HCT116 (cell line): ENCODE data around the gene ANKRD44. TPM values are rescaled to one million over a fixed set of nuclear protein-coding genes. Genes with fewer than 3 reads are reported as not detected.

ENCODE experiments used
- ATAC-seq: fragments of 200-7000 bp; cut with Tn5 transposase; 2 replicates; pipeline ENCODE4 v1.9.1; 2020; ENCODE audit warnings: mild to moderate bottlenecking, moderate library complexity
- BruUV-seq: library from RNA; stranded (reverse); fragments of 400-500 nt; replicated peaks from 2 replicates; lab custom pipeline; 2021; lab: Mats Ljungman, UMichigan
- CTCF ChIA-PET: fragments of 300-600 bp; sonication (Branson Sonifier 250); formaldehyde crosslinking; loops from one replicate; lab custom pipeline; 2021; ENCODE audit warnings: antibody characterized with exemption; lab: Charles Lee
- POLR2A ChIA-PET: fragments of 300-600, 350-600 bp; sonication (Branson Sonifier 250); formaldehyde crosslinking; loops from one replicate; lab custom pipeline; 2021; ENCODE audit warnings: antibody characterized with exemption; lab: Charles Lee
- RAD21 ChIA-PET, 2 experiments: fragments of 300-600 bp; sonication (Branson Sonifier 250); formaldehyde crosslinking; loops; one replicate each; lab custom pipeline; 2023; ENCODE audit warnings: low total read pairs in 2 of 2; ENCODE audit not compliant: uncharacterized antibody in 2 of 2, unreplicated experiment in 2 of 2, low non-redundant PET in 1 of 2; lab: Charles Lee
- DNase-seq: peaks from one replicate; pipeline ENCODE4 v3.0.0-alpha.2; 2010; ENCODE audit warnings: low read depth, low spot score
- H2AFZ ChIP-seq: fragments of 200-600 bp; shearing (Covaris generic), sonication (generic); 2 replicates; pipeline ENCODE4 v1.6.1; 2017; ENCODE audit warnings: low read depth, mixed run types, mixed read lengths, antibody characterized with exemption, low read length; ENCODE audit not compliant: poor library complexity, severe bottlenecking
- H3K27ac ChIP-seq: 2 replicates; pipeline ENCODE4 v1.5.1; 2012; ENCODE audit warnings: low read depth, low read length
- H3K27me3 ChIP-seq: fragments of 200-600 bp; sonication (generic); 2 replicates; pipeline ENCODE4 v1.6.1; 2016; ENCODE audit warnings: mixed run types, low read length, mixed read lengths; ENCODE audit not compliant: insufficient read depth
- H3K36me3 ChIP-seq, 2 experiments: fragments of 200-500 bp in 1 of 2; fragments of 200-600 bp in 1 of 2; sonication (Bioruptor generic) in 1 of 2; sonication (generic) in 1 of 2; 2 replicates each; pipeline versions ENCODE4 v1.5.1 to v1.6.1; 2014 to 2016; ENCODE audit warnings: low read length in 2 of 2, inconsistent platforms in 1 of 2, mixed read lengths in 1 of 2, mixed run types in 1 of 2; ENCODE audit not compliant: insufficient read depth in 2 of 2, control insufficient read depth in 1 of 2
- H3K4me1 ChIP-seq, 2 experiments: fragments of 200-600 bp in 1 of 2; sonication (generic) in 1 of 2; 2 replicates each; pipeline versions ENCODE4 v1.5.1 to v1.6.1; 2012 to 2017; ENCODE audit warnings: low read length in 2 of 2, inconsistent platforms in 1 of 2, mild to moderate bottlenecking in 1 of 2, mixed read lengths in 1 of 2, mixed run types in 1 of 2, moderate library complexity in 1 of 2; ENCODE audit not compliant: insufficient read depth in 2 of 2, control insufficient read depth in 1 of 2
- H3K4me2 ChIP-seq: fragments of 200-600 bp; sonication (generic); 2 replicates; pipeline ENCODE4 v1.6.1; 2017; ENCODE audit warnings: mixed run types, low read length, mixed read lengths
- H3K4me3 ChIP-seq, 2 experiments: fragments of 200-600 bp in 1 of 2; sonication (generic) in 1 of 2; replicated peaks in 1 of 2; 2 replicates each; pipeline ENCODE4 v1.5.1; 2011 to 2016; ENCODE audit warnings: low read length in 2 of 2, control low read depth in 1 of 2, low read depth in 1 of 2, mild to moderate bottlenecking in 1 of 2, mixed read lengths in 1 of 2, mixed run types in 1 of 2
- H3K79me2 ChIP-seq: fragments of 200-600 bp; sonication (generic); 2 replicates; pipeline ENCODE4 v1.6.1; 2017; ENCODE audit warnings: mild to moderate bottlenecking, mixed run types, low read length, moderate library complexity, mixed read lengths; ENCODE audit not compliant: insufficient read depth
- H3K9ac ChIP-seq: fragments of 200-600 bp; sonication (generic); 2 replicates; pipeline ENCODE4 v1.6.1; 2016; ENCODE audit warnings: low read length, mixed read lengths
- H3K9me2 ChIP-seq: fragments of 200-600 bp; sonication (generic), shearing (Covaris generic); 2 replicates; pipeline ENCODE4 v1.6.1; 2017; ENCODE audit warnings: mixed run types, mild to moderate bottlenecking, moderate library complexity; ENCODE audit not compliant: insufficient read depth
- H3K9me3 ChIP-seq, 2 experiments: fragments of 200-500 bp in 1 of 2; fragments of 200-600 bp in 1 of 2; sonication (Bioruptor generic) in 1 of 2; sonication (generic) in 1 of 2; 2 replicates each; pipeline ENCODE4 v1.6.1; 2014 to 2017; ENCODE audit warnings: low read length in 2 of 2, mixed read lengths in 2 of 2, inconsistent platforms in 1 of 2, low read depth in 1 of 2, mild to moderate bottlenecking in 1 of 2, mixed run types in 1 of 2, moderate library complexity in 1 of 2; ENCODE audit not compliant: control insufficient read depth in 1 of 2, insufficient read depth in 1 of 2
- H4K20me1 ChIP-seq: fragments of 200-600 bp; sonication (generic), shearing (Covaris generic); 2 replicates; pipeline ENCODE4 v1.6.1; 2017; ENCODE audit warnings: mixed run types, mild to moderate bottlenecking, moderate library complexity; ENCODE audit not compliant: insufficient read depth
- CBX3 ChIP-seq: IDR thresholded peaks from 2 replicates; pipeline ENCODE4 v1.6.1; 2012; ENCODE audit warnings: low read depth
- CEBPB ChIP-seq: IDR thresholded peaks from 2 replicates; pipeline ENCODE4 v1.6.1; 2012; ENCODE audit warnings: low read depth
- ELF1 ChIP-seq: IDR thresholded peaks from 2 replicates; pipeline ENCODE4 v1.6.1; 2012; ENCODE audit warnings: low read depth, borderline replicate concordance
- SIN3A ChIP-seq: IDR thresholded peaks from 2 replicates; pipeline ENCODE4 v1.6.1; 2012; ENCODE audit warnings: low read depth
- SP1 ChIP-seq: IDR thresholded peaks from 2 replicates; pipeline ENCODE4 v1.6.1; 2012; ENCODE audit warnings: low read depth
- YY1 ChIP-seq: IDR thresholded peaks from 2 replicates; pipeline ENCODE4 v1.6.1; 2011; ENCODE audit warnings: low read length, low read depth, moderate library complexity, mild to moderate bottlenecking; ENCODE audit not compliant: insufficient replicate concordance; ENCODE audit errors: extremely low read depth
- ZNF274 ChIP-seq: fragments of 200-500 bp; sonication (Bioruptor generic); IDR thresholded peaks from 2 replicates; pipeline ENCODE4 v1.6.1; 2014; ENCODE audit warnings: mild to moderate bottlenecking, low read depth, low read length, inconsistent platforms
- intact Hi-C: fragments of 100-400 bp; cut with micrococcal nuclease; formaldehyde crosslinking; loops from 2 replicates; pipeline ENCODE4 v1.10.0; 2022
- total RNA-seq: library from RNA; stranded (reverse); gene quantifications from one replicate; pipeline ENCODE4 v1.2.1, GENCODE V29; 2021; ENCODE audit not compliant: unreplicated experiment
- TF ChIP-seq, protein P1 (sequence below): IDR thresholded peaks from 2 replicates; pipeline ENCODE4 v1.6.1; 2012
- TF ChIP-seq, protein P2 (sequence below): IDR thresholded peaks from 2 replicates; pipeline ENCODE4 v1.6.1; 2012
- TF ChIP-seq, protein P3 (sequence below): IDR thresholded peaks from 2 replicates; pipeline ENCODE4 v1.6.1; 2012; ENCODE audit warnings: low read depth
- TF ChIP-seq, protein P4 (sequence below): IDR thresholded peaks from 2 replicates; pipeline ENCODE4 v1.6.1; 2011; ENCODE audit warnings: mild to moderate bottlenecking, low read length, moderate library complexity; ENCODE audit not compliant: insufficient replicate concordance; ENCODE audit errors: extremely low read depth

ANKRD44 gene
- total RNA-seq, 1 experiment from 2014 or later = 2.7 TPM

DNA sequence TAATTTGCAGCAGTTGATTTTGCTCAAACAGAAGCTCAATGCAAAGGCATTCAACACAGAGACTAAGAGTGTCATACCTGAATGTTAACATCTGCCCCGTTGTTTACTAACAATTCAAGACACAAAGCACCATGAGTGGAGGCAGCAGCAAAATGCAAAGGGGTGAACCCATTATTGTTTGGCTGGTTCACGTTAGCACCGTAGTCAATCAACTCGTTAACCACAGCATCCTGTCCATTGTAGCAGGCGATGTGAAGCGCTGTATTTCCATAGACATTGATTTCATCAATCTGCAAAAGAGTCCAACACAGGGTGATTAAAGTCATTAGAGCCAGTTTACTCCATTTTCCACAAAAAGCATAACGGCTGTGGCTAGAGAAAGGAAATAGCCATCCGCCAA lies 189.3 kb downstream of the ANKRD44 start (continued):
- TF ChIP-seq, protein P1, sequence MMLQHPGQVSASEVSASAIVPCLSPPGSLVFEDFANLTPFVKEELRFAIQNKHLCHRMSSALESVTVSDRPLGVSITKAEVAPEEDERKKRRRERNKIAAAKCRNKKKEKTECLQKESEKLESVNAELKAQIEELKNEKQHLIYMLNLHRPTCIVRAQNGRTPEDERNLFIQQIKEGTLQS = no peak
- TF ChIP-seq, protein P2, sequence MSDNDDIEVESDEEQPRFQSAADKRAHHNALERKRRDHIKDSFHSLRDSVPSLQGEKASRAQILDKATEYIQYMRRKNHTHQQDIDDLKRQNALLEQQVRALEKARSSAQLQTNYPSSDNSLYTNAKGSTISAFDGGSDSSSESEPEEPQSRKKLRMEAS = no peak
- TF ChIP-seq CEBPB = no peak

DNA sequence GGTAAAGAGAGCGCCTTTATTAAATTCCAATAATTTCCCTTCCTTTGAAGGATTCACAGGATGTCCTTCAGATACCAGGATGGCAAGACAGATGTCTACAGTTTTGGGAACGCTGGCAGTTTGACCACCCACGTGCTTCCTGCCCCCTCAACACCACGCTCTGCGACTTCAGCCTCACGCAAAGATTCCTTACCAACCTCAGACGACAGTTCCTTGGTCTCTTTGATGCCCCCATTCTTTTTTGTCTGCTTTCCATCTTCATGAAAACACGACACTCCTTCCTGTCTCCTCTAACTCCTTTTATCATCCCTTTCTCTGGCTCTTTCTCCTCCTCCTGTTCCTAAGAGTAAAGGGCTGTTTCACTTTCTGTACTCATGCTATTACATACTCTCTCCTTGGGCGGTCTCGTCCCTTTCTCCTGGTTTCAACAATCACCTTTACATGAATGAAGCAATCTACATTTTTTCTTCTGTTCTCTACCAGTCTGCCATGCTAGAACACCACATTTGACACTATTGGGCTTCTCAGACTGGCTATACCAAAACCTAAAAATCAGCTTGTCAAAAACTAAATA lies 194.2 kb downstream of the ANKRD44 start:
- RAD21 ChIA-PET = no interaction called here
- intact Hi-C loops = no loop called here
- TF ChIP-seq, protein P1 = no peak
- TF ChIP-seq CBX3 (no peak), SIN3A (no peak), SP1 (no peak), YY1 (no peak), ELF1 (no peak), ZNF274 (no peak)
- TF ChIP-seq, protein P3, sequence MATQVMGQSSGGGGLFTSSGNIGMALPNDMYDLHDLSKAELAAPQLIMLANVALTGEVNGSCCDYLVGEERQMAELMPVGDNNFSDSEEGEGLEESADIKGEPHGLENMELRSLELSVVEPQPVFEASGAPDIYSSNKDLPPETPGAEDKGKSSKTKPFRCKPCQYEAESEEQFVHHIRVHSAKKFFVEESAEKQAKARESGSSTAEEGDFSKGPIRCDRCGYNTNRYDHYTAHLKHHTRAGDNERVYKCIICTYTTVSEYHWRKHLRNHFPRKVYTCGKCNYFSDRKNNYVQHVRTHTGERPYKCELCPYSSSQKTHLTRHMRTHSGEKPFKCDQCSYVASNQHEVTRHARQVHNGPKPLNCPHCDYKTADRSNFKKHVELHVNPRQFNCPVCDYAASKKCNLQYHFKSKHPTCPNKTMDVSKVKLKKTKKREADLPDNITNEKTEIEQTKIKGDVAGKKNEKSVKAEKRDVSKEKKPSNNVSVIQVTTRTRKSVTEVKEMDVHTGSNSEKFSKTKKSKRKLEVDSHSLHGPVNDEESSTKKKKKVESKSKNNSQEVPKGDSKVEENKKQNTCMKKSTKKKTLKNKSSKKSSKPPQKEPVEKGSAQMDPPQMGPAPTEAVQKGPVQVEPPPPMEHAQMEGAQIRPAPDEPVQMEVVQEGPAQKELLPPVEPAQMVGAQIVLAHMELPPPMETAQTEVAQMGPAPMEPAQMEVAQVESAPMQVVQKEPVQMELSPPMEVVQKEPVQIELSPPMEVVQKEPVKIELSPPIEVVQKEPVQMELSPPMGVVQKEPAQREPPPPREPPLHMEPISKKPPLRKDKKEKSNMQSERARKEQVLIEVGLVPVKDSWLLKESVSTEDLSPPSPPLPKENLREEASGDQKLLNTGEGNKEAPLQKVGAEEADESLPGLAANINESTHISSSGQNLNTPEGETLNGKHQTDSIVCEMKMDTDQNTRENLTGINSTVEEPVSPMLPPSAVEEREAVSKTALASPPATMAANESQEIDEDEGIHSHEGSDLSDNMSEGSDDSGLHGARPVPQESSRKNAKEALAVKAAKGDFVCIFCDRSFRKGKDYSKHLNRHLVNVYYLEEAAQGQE = no peak
- TF ChIP-seq, protein P4, sequence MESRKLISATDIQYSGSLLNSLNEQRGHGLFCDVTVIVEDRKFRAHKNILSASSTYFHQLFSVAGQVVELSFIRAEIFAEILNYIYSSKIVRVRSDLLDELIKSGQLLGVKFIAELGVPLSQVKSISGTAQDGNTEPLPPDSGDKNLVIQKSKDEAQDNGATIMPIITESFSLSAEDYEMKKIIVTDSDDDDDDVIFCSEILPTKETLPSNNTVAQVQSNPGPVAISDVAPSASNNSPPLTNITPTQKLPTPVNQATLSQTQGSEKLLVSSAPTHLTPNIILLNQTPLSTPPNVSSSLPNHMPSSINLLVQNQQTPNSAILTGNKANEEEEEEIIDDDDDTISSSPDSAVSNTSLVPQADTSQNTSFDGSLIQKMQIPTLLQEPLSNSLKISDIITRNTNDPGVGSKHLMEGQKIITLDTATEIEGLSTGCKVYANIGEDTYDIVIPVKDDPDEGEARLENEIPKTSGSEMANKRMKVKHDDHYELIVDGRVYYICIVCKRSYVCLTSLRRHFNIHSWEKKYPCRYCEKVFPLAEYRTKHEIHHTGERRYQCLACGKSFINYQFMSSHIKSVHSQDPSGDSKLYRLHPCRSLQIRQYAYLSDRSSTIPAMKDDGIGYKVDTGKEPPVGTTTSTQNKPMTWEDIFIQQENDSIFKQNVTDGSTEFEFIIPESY = no peak
- H3K4me2 ChIP-seq = no peak overlapping the region
- CTCF ChIA-PET = no interaction called here
- H4K20me1 ChIP-seq = no peaks in the 10 kb centered on the region
- H3K9ac ChIP-seq = no peak overlapping the region
- no peak overlapping the region for H2AFZ ChIP-seq
- H3K27me3 ChIP-seq = no peaks in the 10 kb centered on the region
- POLR2A ChIA-PET = no interaction called here
- H3K79me2 ChIP-seq = no peaks in the 10 kb centered on the region
- no peak overlapping the region for H3K27ac ChIP-seq
- H3K9me2 ChIP-seq = no peaks in the 10 kb centered on the region
- no TSS peak for BruUV-seq
- no peaks in the 10 kb centered on the region for H3K9me3 ChIP-seq
- no peaks in the 10 kb centered on the region for H3K36me3 ChIP-seq
- DNase-seq (no peak), ATAC-seq (no peak)
- H3K4me1 ChIP-seq = no peaks in the 10 kb centered on the region
- H3K4me3 ChIP-seq = no peak overlapping the region
